ENCODE data around the gene POLR2A. TPM values are rescaled to one million over a fixed set of nuclear protein-coding genes. Genes with fewer than 3 reads are reported as not detected.

POLR2A gene
- total and polyA plus RNA-seq, 10 of the 15 experiments (the other 5 are each of a cell fraction or from before 2014, with no cell fraction given): 1.7 to 121 (median 33.4) TPM

- TF ChIP-seq MXI1 (IDR thresholded peaks at IDR 0.05; ENCODE audit: low read depth, low read length) (peak; percentile 70), IKZF1 (conservative IDR thresholded peaks at IDR 0.05) (peak; percentile 75), SMARCA5 (IDR thresholded peaks at IDR 0.05) (peak; percentile 97), POLR2AphosphoS5 (IDR thresholded peaks at IDR 0.05; ENCODE audit: low read length) (no peak), BCL3 (IDR thresholded peaks at IDR 0.05; ENCODE audit: borderline replicate concordance, insufficient read depth, low read depth, low read length, poor library complexity, severe bottlenecking) (no peak), MYC (IDR thresholded peaks at IDR 0.05; ENCODE audit: insufficient read depth, insufficient read length, insufficient replicate concordance, low read length, severe bottlenecking) (peak; percentile 85), ZNF24 (IDR thresholded peaks at IDR 0.05) (peak; percentile 62; the same call in 1 of the 2 replicates), WRNIP1 (IDR thresholded peaks at IDR 0.05; ENCODE audit: borderline replicate concordance, low read depth, low read length) (no peak), E2F4 (IDR thresholded peaks at IDR 0.05; ENCODE audit: low read depth, low read length) (0 out of 2 replicates have a peak, but pooled peaks have one; percentile 24), ATF7 (IDR thresholded peaks at IDR 0.05; ENCODE audit: low read depth) (peak; percentile 93), CHD2 (IDR thresholded peaks at IDR 0.05; ENCODE audit: borderline replicate concordance, low read depth, low read length) (peak; percentile 32; the same call in 1 of the 2 replicates), SIN3A (IDR thresholded peaks at IDR 0.05; ENCODE audit: low read depth, low read length) (no peak), RELB (IDR thresholded peaks at IDR 0.05; ENCODE audit: low read depth) (no peak), TARDBP (IDR thresholded peaks at IDR 0.05; ENCODE audit: borderline replicate concordance) (no peak), POU2F2 (IDR thresholded peaks at IDR 0.05; ENCODE audit: borderline replicate concordance, low read depth, low read length) (peak; percentile 14; the same call in 1 of the 3 replicates), BCLAF1 (IDR thresholded peaks at IDR 0.05) (no peak), ZNF207 (IDR thresholded peaks at IDR 0.05; ENCODE audit: borderline replicate concordance) (no peak), CEBPB (IDR thresholded peaks at IDR 0.05; ENCODE audit: borderline replicate concordance in 1 of 2, low read depth in 2 of 2, low read length in 2 of 2) (no peak), FOXM1 (IDR thresholded peaks at IDR 0.05; ENCODE audit: low read depth, low read length) (no peak), EZH2 (IDR thresholded peaks at IDR 0.05; ENCODE audit: borderline replicate concordance, control insufficient read depth, low read depth, low read length) (no peak), TCF12 (IDR thresholded peaks at IDR 0.05; ENCODE audit: low read depth, low read length) (no peak), ETV6 (conservative IDR thresholded peaks at IDR 0.05 in 1 of 2, IDR thresholded peaks at IDR 0.05 in 1 of 2; ENCODE audit: borderline replicate concordance in 1 of 2, low read depth in 1 of 2) (no peak), RAD51 (IDR thresholded peaks at IDR 0.05) (no peak)
These were observed 47.4 kb upstream of the POLR2A start (continued) for GRCh38 chr17:7436556-7437368.

Measured in GM12878 (cell line).